Neutrophil (primary cell): ENCODE measurements around the gene NAALAD2.

Experiments used
- H3K27ac ChIP-seq: fragments of 200-600 bp; sonication (generic); 2 replicates; pipeline ENCODE4 v1.5.1; 2016; ENCODE audit warnings: mild to moderate bottlenecking, moderate library complexity
- H3K27me3 ChIP-seq: fragments of 200-600 bp; sonication (generic); 2 replicates; pipeline ENCODE4 v1.6.0; 2016; ENCODE audit warnings: mild to moderate bottlenecking
- H3K36me3 ChIP-seq: fragments of 200-600 bp; sonication (generic); 2 replicates; pipeline ENCODE4 v1.5.1; 2017
- H3K4me1 ChIP-seq, 2 experiments: fragments of 200-600 bp in 1 of 2; sonication (generic) in 1 of 2; 1 replicate in 1 of 2; 2 replicates in 1 of 2; pipeline versions ENCODE4 v1.5.1 to v1.6.1; 2013 to 2016; ENCODE audit warnings: low read depth in 1 of 2, low read length in 1 of 2, mild to moderate bottlenecking in 1 of 2, moderate library complexity in 1 of 2; ENCODE audit not compliant: control insufficient read depth in 1 of 2, insufficient read depth in 1 of 2
- H3K4me3 ChIP-seq, 2 experiments: fragments of 200-600 bp in 1 of 2; sonication (generic) in 1 of 2; 1 replicate in 1 of 2; 2 replicates in 1 of 2; pipeline ENCODE4 v1.5.1; 2013 to 2016; ENCODE audit warnings: low read depth in 1 of 2, low read length in 1 of 2, mild to moderate bottlenecking in 1 of 2, moderate library complexity in 1 of 2
- H3K9me3 ChIP-seq: fragments of 200-600 bp; sonication (generic); 2 replicates; pipeline ENCODE4 v1.5.1; 2016
- TF ChIP-seq, protein P1 (sequence below): fragments of 200-600 bp; sonication (generic); IDR thresholded peaks from 2 replicates; pipeline ENCODE4 v1.5.1; 2016; ENCODE audit warnings: antibody characterized with exemption

Gene NAALAD2

DNA sequence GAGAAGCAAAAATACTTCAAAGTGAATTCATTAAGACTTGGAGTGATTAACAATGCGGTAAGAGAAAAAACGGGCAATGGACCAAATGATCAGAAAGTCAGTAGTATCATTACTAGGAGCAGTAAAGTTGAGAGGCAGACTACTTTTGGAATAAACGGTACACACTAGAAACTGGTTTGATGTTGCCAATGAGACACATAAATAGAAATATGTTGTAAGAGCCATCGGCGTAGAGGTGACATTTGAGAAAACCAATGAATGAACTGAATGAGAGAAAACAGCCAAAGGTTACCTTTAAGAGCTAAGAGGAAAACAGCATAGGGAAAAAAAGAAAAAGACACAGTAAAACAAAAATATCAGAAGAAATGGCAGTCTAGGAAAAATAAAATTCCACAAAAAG is 82.1 kb downstream of the NAALAD2 start:
- Histone ChIP-seq H3K27ac (no peak overlapping the region), H3K4me3 (no peak overlapping the region), H3K4me1 (peaks cover under 1 to 6% of the 10 kb centered on the region in 2 experiments), H3K27me3 (no peaks in the 10 kb centered on the region), H3K36me3 (peaks cover 14% of the 10 kb centered on the region), H3K9me3 (no peaks in the 10 kb centered on the region)
- TF ChIP-seq, protein P1, sequence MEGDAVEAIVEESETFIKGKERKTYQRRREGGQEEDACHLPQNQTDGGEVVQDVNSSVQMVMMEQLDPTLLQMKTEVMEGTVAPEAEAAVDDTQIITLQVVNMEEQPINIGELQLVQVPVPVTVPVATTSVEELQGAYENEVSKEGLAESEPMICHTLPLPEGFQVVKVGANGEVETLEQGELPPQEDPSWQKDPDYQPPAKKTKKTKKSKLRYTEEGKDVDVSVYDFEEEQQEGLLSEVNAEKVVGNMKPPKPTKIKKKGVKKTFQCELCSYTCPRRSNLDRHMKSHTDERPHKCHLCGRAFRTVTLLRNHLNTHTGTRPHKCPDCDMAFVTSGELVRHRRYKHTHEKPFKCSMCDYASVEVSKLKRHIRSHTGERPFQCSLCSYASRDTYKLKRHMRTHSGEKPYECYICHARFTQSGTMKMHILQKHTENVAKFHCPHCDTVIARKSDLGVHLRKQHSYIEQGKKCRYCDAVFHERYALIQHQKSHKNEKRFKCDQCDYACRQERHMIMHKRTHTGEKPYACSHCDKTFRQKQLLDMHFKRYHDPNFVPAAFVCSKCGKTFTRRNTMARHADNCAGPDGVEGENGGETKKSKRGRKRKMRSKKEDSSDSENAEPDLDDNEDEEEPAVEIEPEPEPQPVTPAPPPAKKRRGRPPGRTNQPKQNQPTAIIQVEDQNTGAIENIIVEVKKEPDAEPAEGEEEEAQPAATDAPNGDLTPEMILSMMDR: no peak

DNA sequence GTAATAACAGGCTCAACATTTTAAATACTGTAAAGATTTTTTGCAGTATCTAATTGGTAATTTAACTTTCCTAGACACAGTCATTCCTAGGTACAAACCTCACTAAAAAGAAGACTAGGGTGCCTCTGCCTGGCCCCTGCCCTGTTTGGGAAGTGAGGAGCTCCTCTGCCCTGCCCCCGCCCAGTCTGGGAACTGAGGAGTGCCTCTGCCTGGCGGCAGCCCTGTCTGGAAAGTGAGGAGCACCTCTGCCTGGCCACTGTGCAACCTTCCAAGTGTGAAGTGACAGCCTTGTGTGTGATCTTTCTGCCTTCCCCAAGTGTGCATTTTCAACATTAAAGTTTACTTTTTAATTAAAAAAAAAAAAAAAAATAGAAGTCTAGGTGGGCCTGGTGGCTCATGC is 84.1 kb downstream of the NAALAD2 start:
- Histone ChIP-seq H3K9me3 (no peaks in the 10 kb centered on the region), H3K27me3 (no peaks in the 10 kb centered on the region), H3K4me1 (peaks cover 11 to 16% of the 10 kb centered on the region in 2 experiments), H3K36me3 (peaks cover 3% of the 10 kb centered on the region), H3K27ac (no peak overlapping the region), H3K4me3 (no peak overlapping the region)
- TF ChIP-seq, protein P1: no peak

DNA sequence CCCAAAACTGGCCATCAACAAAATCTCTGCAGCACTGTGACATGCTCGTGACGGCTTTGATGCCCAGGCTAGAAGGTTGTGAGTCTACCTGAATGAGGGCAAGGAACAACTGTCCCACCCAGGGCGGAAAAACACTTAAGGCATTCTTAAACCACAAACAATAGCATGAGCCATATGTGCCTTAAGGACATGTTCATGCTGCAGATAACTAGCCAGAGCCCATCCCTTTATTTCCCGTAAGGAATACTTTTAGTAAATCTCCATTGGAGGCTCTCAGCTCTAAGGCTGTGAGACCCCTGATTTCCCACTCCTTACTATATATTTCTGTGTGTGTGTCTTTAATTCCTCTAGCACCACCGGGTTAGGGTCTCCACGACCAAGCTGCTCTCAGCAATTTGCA is 85.0 kb downstream of the NAALAD2 start:
- TF ChIP-seq, protein P1: no peak
- Histone ChIP-seq H3K9me3 (no peaks in the 10 kb centered on the region), H3K27ac (no peak overlapping the region), H3K36me3 (no peaks in the 10 kb centered on the region), H3K4me3 (no peak overlapping the region), H3K4me1 (peaks cover 13 to 17% of the 10 kb centered on the region in 2 experiments), H3K27me3 (no peaks in the 10 kb centered on the region)

DNA sequence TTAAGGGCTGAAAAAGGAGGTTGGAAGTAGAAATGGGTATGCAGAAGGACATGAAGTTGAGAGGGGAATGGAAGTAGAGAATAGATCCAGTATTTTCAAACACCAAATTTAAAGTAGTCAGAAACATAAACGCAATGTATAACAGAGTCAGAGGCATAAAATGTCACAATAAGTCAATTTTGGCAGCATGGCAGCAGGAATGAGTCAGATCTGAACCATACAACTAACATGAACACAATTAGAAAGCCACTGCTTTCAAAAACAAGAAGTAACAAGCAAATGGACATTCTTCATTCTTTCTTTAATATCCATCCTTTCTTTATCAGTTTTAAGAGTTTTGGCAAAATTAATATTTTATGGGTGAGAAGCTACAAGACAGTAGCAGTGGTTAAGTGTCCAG is 85.9 kb downstream of the NAALAD2 start:
- H3K4me1 ChIP-seq: peaks cover 13 to 17% of the 10 kb centered on the region in 2 experiments
- no peak overlapping the region for H3K27ac ChIP-seq
- H3K4me3 ChIP-seq: no peak overlapping the region

DNA sequence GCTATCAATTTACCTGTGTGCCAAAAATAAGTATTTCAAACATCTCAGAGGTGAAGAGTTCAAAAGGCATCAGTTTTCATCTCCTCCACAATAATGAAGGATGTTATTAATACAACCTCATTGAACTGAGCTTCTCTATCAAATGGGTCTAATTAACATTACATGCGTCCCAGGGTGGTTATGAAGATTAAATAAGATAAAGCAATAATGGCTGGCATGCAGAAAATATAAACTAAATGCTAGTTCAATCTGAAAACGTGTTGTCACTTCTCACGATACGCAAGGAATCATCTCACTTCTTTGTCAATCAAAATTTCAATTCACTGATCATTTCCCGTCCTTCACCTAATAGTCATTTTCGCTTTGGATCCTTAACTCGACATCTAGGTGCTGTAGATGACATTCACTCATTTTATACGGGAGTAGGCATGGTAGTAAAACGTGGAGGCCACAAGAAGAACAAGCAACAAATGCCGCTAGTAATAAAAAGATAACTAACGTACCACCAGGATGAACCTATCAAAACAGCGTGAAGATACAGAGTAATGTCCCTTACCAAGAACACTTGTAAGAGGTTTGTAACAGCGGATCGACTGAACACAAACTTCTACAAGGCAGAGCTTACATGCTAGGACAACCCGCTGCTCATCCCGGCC is 87.5 kb downstream of the NAALAD2 start:
- Histone ChIP-seq H3K27me3 (no peaks in the 10 kb centered on the region), H3K9me3 (no peaks in the 10 kb centered on the region), H3K4me3 (peak overlapping the region; percentile 75 to 81), H3K4me1 (peaks cover 13 to 17% of the 10 kb centered on the region in 2 experiments), H3K27ac (no peak overlapping the region), H3K36me3 (no peaks in the 10 kb centered on the region)
- TF ChIP-seq, protein P1: no peak

More for the DNA sequence above, 85.9 kb downstream of the NAALAD2 start:
- Histone ChIP-seq H3K9me3 (no peaks in the 10 kb centered on the region), H3K27me3 (no peaks in the 10 kb centered on the region), H3K36me3 (no peaks in the 10 kb centered on the region)
- TF ChIP-seq, protein P1: no peak
